H9 (cell line): ENCODE data around the gene DAPK1. TPM values are rescaled to one million over a fixed set of nuclear protein-coding genes. Genes with fewer than 3 reads are reported as not detected.

ENCODE experiments used
- DNase-seq: peaks from one replicate; pipeline ENCODE4 v3.0.0-alpha.2; 2017
- H2AFZ ChIP-seq: one replicate; pipeline ENCODE4 v1.6.1; 2013; ENCODE audit warnings: mild to moderate bottlenecking, low read length, control low read depth, moderate library complexity
- H2AK5ac ChIP-seq: 2 replicates; pipeline ENCODE4 v1.6.1; 2013; ENCODE audit warnings: low read length, control low read depth, mixed read lengths; ENCODE audit not compliant: insufficient read length
- H2BK120ac ChIP-seq: one replicate; pipeline ENCODE4 v1.6.1; 2013; ENCODE audit warnings: low read depth, mild to moderate bottlenecking, low read length, control low read depth, inconsistent platforms; ENCODE audit not compliant: poor library complexity, severe bottlenecking
- H2BK12ac ChIP-seq: 2 replicates; pipeline ENCODE4 v1.6.1; 2013; ENCODE audit warnings: low read length, control low read depth, mixed read lengths, low read depth; ENCODE audit not compliant: insufficient read length
- H2BK15ac ChIP-seq: 2 replicates; pipeline ENCODE4 v1.6.1; 2013; ENCODE audit warnings: low read depth, low read length, control low read depth
- H2BK20ac ChIP-seq: one replicate; pipeline ENCODE4 v1.6.1; 2013; ENCODE audit warnings: low read depth, mild to moderate bottlenecking, low read length, control low read depth, inconsistent platforms; ENCODE audit not compliant: poor library complexity, severe bottlenecking
- H2BK5ac ChIP-seq: 2 replicates; pipeline ENCODE4 v1.6.1; 2013; ENCODE audit warnings: low read length, control low read depth, mixed read lengths; ENCODE audit not compliant: insufficient read length
- H3K14ac ChIP-seq: 2 replicates; pipeline ENCODE4 v1.6.1; 2013; ENCODE audit warnings: low read length, control low read depth; ENCODE audit not compliant: insufficient read depth
- H3K18ac ChIP-seq: 2 replicates; pipeline ENCODE4 v1.6.1; 2013; ENCODE audit warnings: low read depth, mild to moderate bottlenecking, mixed read lengths, low read length, control low read depth; ENCODE audit not compliant: insufficient read length
- H3K23ac ChIP-seq: 2 replicates; pipeline ENCODE4 v1.6.1; 2013; ENCODE audit warnings: low read length, control low read depth, mixed read lengths, low read depth; ENCODE audit not compliant: insufficient read length
- H3K23me2 ChIP-seq: 2 replicates; pipeline ENCODE4 v1.6.1; 2013; ENCODE audit warnings: low read depth, mild to moderate bottlenecking, mixed read lengths, low read length, control low read depth; ENCODE audit not compliant: insufficient read length, poor library complexity, severe bottlenecking
- H3K27ac ChIP-seq: 2 replicates; pipeline ENCODE4 v1.5.1; 2013; ENCODE audit warnings: low read length, control low read depth, mixed read lengths, low read depth; ENCODE audit not compliant: insufficient read length
- H3K27me3 ChIP-seq: 2 replicates; pipeline ENCODE4 v1.6.1; 2013; ENCODE audit warnings: low read length, control low read depth, inconsistent platforms; ENCODE audit not compliant: insufficient read depth
- H3K4ac ChIP-seq: 2 replicates; pipeline ENCODE4 v1.6.1; 2013; ENCODE audit warnings: low read depth, mild to moderate bottlenecking, control low read depth, inconsistent platforms, low read length, moderate library complexity
- H3K4me1 ChIP-seq: 2 replicates; pipeline ENCODE4 v1.6.1; 2013; ENCODE audit warnings: low read length, control low read depth, inconsistent platforms; ENCODE audit not compliant: insufficient read depth
- H3K4me2 ChIP-seq: 2 replicates; pipeline ENCODE4 v1.6.1; 2013; ENCODE audit warnings: low read length, control low read depth, mixed read lengths; ENCODE audit not compliant: insufficient read length, insufficient read depth
- H3K56ac ChIP-seq: 2 replicates; pipeline ENCODE4 v1.6.1; 2013; ENCODE audit warnings: low read depth, mild to moderate bottlenecking, mixed read lengths, low read length, control low read depth; ENCODE audit not compliant: insufficient read length
- H3K79me1 ChIP-seq: 2 replicates; pipeline ENCODE4 v1.6.1; 2013; ENCODE audit warnings: low read depth, mild to moderate bottlenecking, moderate library complexity, low read length, control low read depth, inconsistent platforms; ENCODE audit not compliant: insufficient read depth, poor library complexity, severe bottlenecking
- H3K79me2 ChIP-seq: 2 replicates; pipeline ENCODE4 v1.6.1; 2013; ENCODE audit warnings: low read length, control low read depth, inconsistent platforms; ENCODE audit not compliant: insufficient read depth
- H3K9ac ChIP-seq: 2 replicates; pipeline ENCODE4 v1.6.1; 2013; ENCODE audit warnings: low read length, control low read depth, mixed read lengths; ENCODE audit not compliant: insufficient read length; ENCODE audit errors: extremely low read depth
- H3K9me3 ChIP-seq: one replicate; pipeline ENCODE4 v1.6.1; 2013; ENCODE audit warnings: low read depth, low read length, inconsistent platforms; ENCODE audit not compliant: control insufficient read depth
- H3T11ph ChIP-seq: one replicate; pipeline ENCODE4 v1.6.1; 2013; ENCODE audit warnings: mild to moderate bottlenecking, low read length, control low read depth, inconsistent platforms
- H4K20me1 ChIP-seq: one replicate; pipeline ENCODE4 v1.6.1; 2013; ENCODE audit not compliant: control insufficient read depth, insufficient read length, insufficient read depth
- H4K5ac ChIP-seq: 2 replicates; pipeline ENCODE4 v1.6.1; 2013; ENCODE audit warnings: low read depth, mild to moderate bottlenecking, mixed read lengths, low read length, control low read depth; ENCODE audit not compliant: insufficient read length
- H4K8ac ChIP-seq: replicated peaks from 2 replicates; pipeline ENCODE4 v1.6.1; 2013; ENCODE audit warnings: low read length, control low read depth, mixed read lengths, low read depth; ENCODE audit not compliant: insufficient read length
- H4K91ac ChIP-seq: 2 replicates; pipeline ENCODE4 v1.6.1; 2013; ENCODE audit warnings: low read depth, mild to moderate bottlenecking, moderate library complexity, mixed read lengths, low read length, control low read depth; ENCODE audit not compliant: insufficient read length
- H3K27ac Mint-ChIP-seq, 3 experiments: 2 replicates in 2 of 3; 3 replicates in 1 of 3; pipeline ENCODE4 v1.8.0; 2020 to 2021; ENCODE audit warnings: mixed read lengths in 3 of 3, mild to moderate bottlenecking in 1 of 3, moderate library complexity in 1 of 3
- H3K27me3 Mint-ChIP-seq: 2 replicates; pipeline ENCODE4 v1.8.0; 2021; ENCODE audit warnings: low read depth, mild to moderate bottlenecking, moderate library complexity, mixed read lengths
- H3K36me3 Mint-ChIP-seq, 3 experiments: 2 replicates in 2 of 3; 3 replicates in 1 of 3; pipeline ENCODE4 v1.8.0; 2020 to 2021; ENCODE audit warnings: low read depth in 3 of 3, mixed read lengths in 3 of 3; ENCODE audit not compliant: insufficient read depth in 1 of 3
- H3K4me1 Mint-ChIP-seq, 2 experiments: 2 replicates each; pipeline ENCODE4 v1.8.0; 2020; ENCODE audit warnings: mixed read lengths in 2 of 2
- H3K4me3 Mint-ChIP-seq, 2 experiments: 2 replicates in 1 of 2; 3 replicates in 1 of 2; pipeline ENCODE4 v1.8.0; 2020 to 2021; ENCODE audit warnings: mild to moderate bottlenecking in 2 of 2, mixed read lengths in 2 of 2, moderate library complexity in 1 of 2
- H3K9me3 Mint-ChIP-seq, 2 experiments: 2 replicates in 1 of 2; 3 replicates in 1 of 2; pipeline ENCODE4 v1.8.0; 2020; ENCODE audit warnings: mild to moderate bottlenecking in 2 of 2, mixed read lengths in 2 of 2, moderate library complexity in 1 of 2
- WGBS: extraction: QIAGEN DNeasy Blood & Tissue Kit; methylation state at CpG from one replicate; pipeline ENCODE4 v1.1.7; 2013; ENCODE audit warnings: missing lambda C conversion rate, low lambda C conversion rate, mixed read lengths; ENCODE audit not compliant: insufficient read length; ENCODE audit errors: extremely low coverage; 5-methylcytosine and 5-hydroxymethylcytosine counted together
- total RNA-seq: library from RNA; stranded (reverse); gene quantifications from 2 replicates; pipeline ENCODE4 v1.2.1, GENCODE V29; 2021
- TF ChIP-seq, protein P1 (sequence below): fragments of 200-600 bp; sonication (generic); conservative IDR thresholded peaks from 3 replicates; pipeline ENCODE4 v1.8.0; 2021; ENCODE audit warnings: antibody characterized with exemption, mild to moderate bottlenecking

DAPK1 gene
- total RNA-seq, 1 experiment from 2014 or later: 79.4 TPM

DNA sequence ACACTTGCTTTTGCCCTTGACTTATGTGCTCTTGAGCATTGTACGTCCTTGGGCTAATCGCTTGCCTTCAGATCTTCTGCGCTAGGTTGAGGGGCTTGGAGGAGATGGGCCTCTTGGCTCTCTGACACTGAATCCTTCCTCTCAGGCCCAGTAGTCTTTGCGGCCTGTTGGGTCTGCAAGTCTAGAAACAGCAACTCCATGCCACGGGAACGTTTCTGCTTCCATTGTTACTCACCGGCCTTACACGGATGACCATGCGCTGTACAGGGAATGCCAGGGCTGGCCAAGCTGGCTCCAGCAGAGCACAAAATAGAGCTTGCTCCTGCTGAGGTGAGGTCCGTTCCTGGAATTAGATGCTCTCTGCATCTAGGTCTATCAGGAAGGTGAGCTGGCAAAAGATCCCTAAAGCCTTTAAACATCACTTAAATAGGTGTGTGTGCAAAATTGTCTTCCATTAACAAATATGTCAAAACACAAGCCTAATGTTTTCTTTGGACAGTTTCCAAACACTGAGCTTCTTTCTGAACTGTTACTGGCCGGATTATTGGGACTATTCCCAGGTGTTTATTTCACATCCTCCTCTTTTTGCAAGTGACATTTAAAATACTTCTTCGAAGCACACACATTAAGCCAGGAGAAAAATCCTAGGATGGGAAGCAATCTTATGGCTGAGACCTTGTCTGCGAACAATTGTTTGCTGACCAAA, 29.7 kb downstream of the DAPK1 start:
- H3K27ac Mint-ChIP-seq: peak overlapping the region in 1 of 3 experiments; percentile 16; a peak in 2 of 7 replicates
- Histone ChIP-seq H3K56ac (no peak overlapping the region), H2BK5ac (no peak overlapping the region), H3K79me1 (peaks cover 6% of the 10 kb centered on the region), H2AFZ (no peak overlapping the region), H3K23me2 (no peaks in the 10 kb centered on the region), H3K4me2 (no peak overlapping the region), H2BK120ac (no peak overlapping the region), H3K4me1 (peaks cover 15% of the 10 kb centered on the region; the same call in 1 of the 2 replicates), H3K18ac (no peak overlapping the region), H4K20me1 (no peaks in the 10 kb centered on the region), H3T11ph (no peak overlapping the region), H2BK15ac (no peak overlapping the region), H3K23ac (no peak overlapping the region), H2BK20ac (no peak overlapping the region), H3K27me3 (no peaks in the 10 kb centered on the region), H3K4ac (no peak overlapping the region), H4K91ac (no peak overlapping the region), H3K9ac (no peak overlapping the region), H2BK12ac (no peak overlapping the region), H3K79me2 (peaks cover 4% of the 10 kb centered on the region; the same call in 1 of the 2 replicates), H3K27ac (no peak overlapping the region), H3K14ac (no peak overlapping the region), H2AK5ac (no peak overlapping the region), H4K8ac (no peak overlapping the region), H4K5ac (no peak overlapping the region), H3K9me3 (no peaks in the 10 kb centered on the region)
- H3K9me3 Mint-ChIP-seq: no peaks in the 10 kb centered on the region
- peaks cover 57 to 65% of the 10 kb centered on the region in 2 experiments for H3K4me1 Mint-ChIP-seq
- DNase-seq: no peak
- no CpG with 5 or more reads among the region's 13 CpGs for WGBS
- H3K36me3 Mint-ChIP-seq: peaks cover 5 to 11% (median 5%) of the 10 kb centered on the region in 3 experiments
- no peaks in the 10 kb centered on the region for H3K27me3 Mint-ChIP-seq
- no peak overlapping the region for H3K4me3 Mint-ChIP-seq
- TF ChIP-seq, protein P1, sequence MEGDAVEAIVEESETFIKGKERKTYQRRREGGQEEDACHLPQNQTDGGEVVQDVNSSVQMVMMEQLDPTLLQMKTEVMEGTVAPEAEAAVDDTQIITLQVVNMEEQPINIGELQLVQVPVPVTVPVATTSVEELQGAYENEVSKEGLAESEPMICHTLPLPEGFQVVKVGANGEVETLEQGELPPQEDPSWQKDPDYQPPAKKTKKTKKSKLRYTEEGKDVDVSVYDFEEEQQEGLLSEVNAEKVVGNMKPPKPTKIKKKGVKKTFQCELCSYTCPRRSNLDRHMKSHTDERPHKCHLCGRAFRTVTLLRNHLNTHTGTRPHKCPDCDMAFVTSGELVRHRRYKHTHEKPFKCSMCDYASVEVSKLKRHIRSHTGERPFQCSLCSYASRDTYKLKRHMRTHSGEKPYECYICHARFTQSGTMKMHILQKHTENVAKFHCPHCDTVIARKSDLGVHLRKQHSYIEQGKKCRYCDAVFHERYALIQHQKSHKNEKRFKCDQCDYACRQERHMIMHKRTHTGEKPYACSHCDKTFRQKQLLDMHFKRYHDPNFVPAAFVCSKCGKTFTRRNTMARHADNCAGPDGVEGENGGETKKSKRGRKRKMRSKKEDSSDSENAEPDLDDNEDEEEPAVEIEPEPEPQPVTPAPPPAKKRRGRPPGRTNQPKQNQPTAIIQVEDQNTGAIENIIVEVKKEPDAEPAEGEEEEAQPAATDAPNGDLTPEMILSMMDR: no peak
